Transverse colon (tissue), 4 donors: ENCODE results near the gene RIPOR3. TPM values are rescaled to one million over a fixed set of nuclear protein-coding genes. Genes with fewer than 3 reads are reported as not detected.

Experiments used
- DNase-seq: peaks from one replicate; pipeline ENCODE4 v3.0.0-alpha.2; 2019
- H3K27ac ChIP-seq, 4 donors: fragments of 200-600 bp; sonication (generic); 2 replicates each; pipeline ENCODE4 v1.5.1; 2016 to 2018; ENCODE audit warnings: inconsistent platforms in 4 of 4
- H3K27me3 ChIP-seq: fragments of 200-600 bp; sonication (generic); 2 replicates; pipeline ENCODE4 v1.5.1; 2017; ENCODE audit warnings: inconsistent platforms
- H3K36me3 ChIP-seq, 4 donors: fragments of 200-600 bp; sonication (generic); 2 replicates each; pipeline ENCODE4 v1.5.1; 2017 to 2019; ENCODE audit warnings: inconsistent platforms in 4 of 4
- H3K4me1 ChIP-seq, 4 donors: fragments of 200-600 bp; sonication (generic); 2 replicates each; pipeline ENCODE4 v1.5.1; 2017 to 2020; ENCODE audit warnings: inconsistent platforms in 4 of 4
- H3K4me3 ChIP-seq, 4 donors: fragments of 200-600 bp; sonication (generic); 1 replicate in 1 of 4; 2 replicates in 3 of 4; pipeline versions ENCODE4 v1.5.1 to v1.6.1; 2017 to 2019; ENCODE audit warnings: inconsistent platforms in 4 of 4
- H3K9me3 ChIP-seq, 2 donors: fragments of 200-600 bp; sonication (generic); 2 replicates each; pipeline ENCODE4 v1.5.1; 2017 to 2019; ENCODE audit warnings: inconsistent platforms in 2 of 2
- EP300 ChIP-seq: sonication (generic); formaldehyde crosslinking; IDR thresholded peaks from one replicate; pipeline ENCODE4 v1.6.1; 2017; ENCODE audit warnings: antibody characterized with exemption, low read depth
- POLR2A ChIP-seq: fragments of 450-650 bp; IDR thresholded peaks from one replicate; pipeline ENCODE4 v1.6.1; 2016; ENCODE audit warnings: antibody characterized with exemption, mild to moderate bottlenecking, moderate library complexity
- POLR2AphosphoS5 ChIP-seq, 3 donors: sonication (generic); formaldehyde crosslinking; IDR thresholded peaks; one replicate each; pipeline ENCODE4 v1.6.1; 2016; ENCODE audit warnings: antibody characterized with exemption in 3 of 3
- WGBS, 2 donors: methylation state at CpG; one replicate each; pipeline ENCODE4 v1.1.5; 2018; ENCODE audit warnings: low coverage in 1 of 2; 5-methylcytosine and 5-hydroxymethylcytosine counted together
- in situ Hi-C, 4 donors: fragments of 200-750 bp; cut with MboI; loops; one replicate each; pipeline versions ENCODE4 v1.15.0 to v1.15.1; 2017; ENCODE audit warnings: low sequenced_read_pairs in 3 of 4, low pct_ligation_motif_present in 1 of 4, low pct_unique_long_range_greater_than_20kb in 1 of 4
- intact Hi-C: fragments of 100-400 bp; cut with DNase I; formaldehyde crosslinking; loops from one replicate; pipeline ENCODE4 v1.15.1; 2023; ENCODE audit warnings: low total_unique reads
- total RNA-seq, 4 donors: library from RNA; depleted of rRNA; stranded (reverse); fragments of >200 nt; gene quantifications; one replicate each; pipeline ENCODE4 v1.1.0, GENCODE V29; 2016
- TF ChIP-seq, protein P1 (sequence below), 5 experiments: fragments of 200-600 bp in 3 of 5; fragments of 450-650 bp in 2 of 5; sonication (generic) in 3 of 5; IDR thresholded peaks; 1 replicate in 2 of 5; 2 replicates in 3 of 5; pipeline ENCODE4 v1.5.1; 2016 to 2017; ENCODE audit warnings: antibody characterized with exemption in 5 of 5, inconsistent platforms in 3 of 5, mild to moderate bottlenecking in 2 of 5, moderate library complexity in 1 of 5

The RIPOR3 gene
- total RNA-seq, 4 donors from 2014 or later, result 4.6 to 15.7 (median 8.7) TPM

DNA sequence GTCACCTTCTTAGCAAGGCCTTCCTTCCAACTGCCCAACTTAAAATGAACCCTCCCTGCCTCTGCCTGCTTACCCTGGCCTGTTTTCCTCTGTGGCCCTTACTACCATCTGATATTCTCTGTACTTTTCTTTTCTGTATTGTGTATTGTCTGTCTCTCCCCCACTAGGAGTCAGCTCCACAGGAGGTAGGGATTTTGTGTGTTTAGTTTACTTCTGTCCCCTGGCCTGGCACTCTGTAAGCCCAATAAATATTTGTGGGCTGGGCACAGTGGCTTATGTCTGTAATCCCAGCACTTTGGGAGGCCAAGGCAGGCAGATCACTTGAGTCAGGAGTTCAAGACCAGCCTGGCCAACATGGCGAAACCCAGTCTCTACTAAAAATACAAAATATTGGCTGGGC is 72.8 kb downstream of the RIPOR3 start:
- Histone ChIP-seq H3K4me3 (no peak overlapping the region), H3K9me3 (no peaks in the 10 kb centered on the region), H3K36me3 (no peaks in the 10 kb centered on the region), H3K27ac (no peak overlapping the region), H3K27me3 (no peaks in the 10 kb centered on the region), H3K4me1 (no peaks in the 10 kb centered on the region)
- in situ Hi-C loops, result no loop called here
- intact Hi-C loops, result no loop called here
- TF ChIP-seq, protein P1, sequence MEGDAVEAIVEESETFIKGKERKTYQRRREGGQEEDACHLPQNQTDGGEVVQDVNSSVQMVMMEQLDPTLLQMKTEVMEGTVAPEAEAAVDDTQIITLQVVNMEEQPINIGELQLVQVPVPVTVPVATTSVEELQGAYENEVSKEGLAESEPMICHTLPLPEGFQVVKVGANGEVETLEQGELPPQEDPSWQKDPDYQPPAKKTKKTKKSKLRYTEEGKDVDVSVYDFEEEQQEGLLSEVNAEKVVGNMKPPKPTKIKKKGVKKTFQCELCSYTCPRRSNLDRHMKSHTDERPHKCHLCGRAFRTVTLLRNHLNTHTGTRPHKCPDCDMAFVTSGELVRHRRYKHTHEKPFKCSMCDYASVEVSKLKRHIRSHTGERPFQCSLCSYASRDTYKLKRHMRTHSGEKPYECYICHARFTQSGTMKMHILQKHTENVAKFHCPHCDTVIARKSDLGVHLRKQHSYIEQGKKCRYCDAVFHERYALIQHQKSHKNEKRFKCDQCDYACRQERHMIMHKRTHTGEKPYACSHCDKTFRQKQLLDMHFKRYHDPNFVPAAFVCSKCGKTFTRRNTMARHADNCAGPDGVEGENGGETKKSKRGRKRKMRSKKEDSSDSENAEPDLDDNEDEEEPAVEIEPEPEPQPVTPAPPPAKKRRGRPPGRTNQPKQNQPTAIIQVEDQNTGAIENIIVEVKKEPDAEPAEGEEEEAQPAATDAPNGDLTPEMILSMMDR (IDR thresholded peaks at IDR 0.05), result no peak
- no peak for TF ChIP-seq EP300
- no peak for TF ChIP-seq POLR2AphosphoS5 (IDR thresholded peaks at IDR 0.05)
- no peak for TF ChIP-seq POLR2A
- no peak for DNase-seq
- WGBS, 2 donors, result 93% methylated on average over 1 of the region's 1 CpG; no CpG with 5 or more reads in 1 of the 2 donors

DNA sequence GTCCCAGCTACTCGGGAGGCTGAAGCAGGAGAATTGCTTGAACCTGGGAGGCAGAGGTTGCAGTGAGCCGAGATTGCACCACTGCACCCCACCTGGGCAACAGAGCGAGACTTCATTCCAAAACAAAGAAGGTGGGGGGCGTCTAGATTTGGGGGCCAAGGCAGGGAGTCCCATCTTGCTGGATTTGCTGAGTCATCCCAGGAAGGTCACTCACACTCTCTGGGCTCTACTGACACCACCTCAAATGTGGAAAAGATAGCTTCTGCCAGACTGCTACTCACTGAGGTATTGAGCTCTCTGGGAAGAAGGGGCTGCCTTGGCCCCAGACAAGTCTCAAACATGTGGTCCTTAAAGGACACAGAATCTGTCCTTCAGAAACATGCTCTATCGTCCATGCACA is 74.3 kb downstream of the RIPOR3 start:
- WGBS, 2 donors, result 89% methylated on average over 5 of the region's 5 CpGs; no CpG with 5 or more reads in 1 of the 2 donors
- in situ Hi-C loops, result no loop called here
- H3K36me3 ChIP-seq, result no peaks in the 10 kb centered on the region

DNA sequence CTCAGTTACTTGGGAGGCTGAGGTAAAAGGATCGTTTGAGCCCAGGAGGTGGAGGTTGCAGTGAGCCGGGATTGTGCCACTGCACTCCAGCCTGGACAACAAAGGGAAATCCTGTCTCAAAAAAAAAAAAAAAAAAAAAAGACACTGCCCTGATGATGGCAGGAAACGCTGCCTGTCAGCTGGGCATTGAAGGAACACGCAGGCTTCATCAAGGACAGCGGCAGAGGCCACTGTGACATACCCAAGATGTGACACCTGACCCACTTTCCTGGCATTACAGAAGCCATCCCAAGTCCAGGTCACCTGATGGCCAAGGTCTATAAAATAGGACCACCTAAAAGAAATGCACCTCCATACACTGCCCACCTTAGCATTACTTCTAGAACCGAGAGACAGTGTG is 75.9 kb downstream of the RIPOR3 start:
- Histone ChIP-seq H3K9me3 (no peaks in the 10 kb centered on the region), H3K4me1 (no peaks in the 10 kb centered on the region), H3K36me3 (no peaks in the 10 kb centered on the region), H3K27ac (no peak overlapping the region), H3K27me3 (no peaks in the 10 kb centered on the region), H3K4me3 (no peak overlapping the region)
- in situ Hi-C loops (no loop called here), intact Hi-C loops (no loop called here)
- 86 to 94% methylated on average over 2 to 6 of the region's 6 CpGs for WGBS, 2 donors
- no peak for DNase-seq
- TF ChIP-seq, protein P1 (IDR thresholded peaks at IDR 0.05), result no peak
- TF ChIP-seq EP300 (no peak), POLR2A (no peak), POLR2AphosphoS5 (IDR thresholded peaks at IDR 0.05) (no peak)

More for the DNA sequence above, 74.3 kb downstream of the RIPOR3 start:
- TF ChIP-seq EP300 (no peak), POLR2A (no peak), POLR2AphosphoS5 (IDR thresholded peaks at IDR 0.05) (no peak)
- TF ChIP-seq, protein P1 (IDR thresholded peaks at IDR 0.05), result no peak
- Histone ChIP-seq H3K9me3 (no peaks in the 10 kb centered on the region), H3K4me3 (no peak overlapping the region), H3K27ac (no peak overlapping the region), H3K4me1 (no peaks in the 10 kb centered on the region), H3K27me3 (no peaks in the 10 kb centered on the region)
- intact Hi-C loops, result no loop called here
- DNase-seq, result no peak

DNA sequence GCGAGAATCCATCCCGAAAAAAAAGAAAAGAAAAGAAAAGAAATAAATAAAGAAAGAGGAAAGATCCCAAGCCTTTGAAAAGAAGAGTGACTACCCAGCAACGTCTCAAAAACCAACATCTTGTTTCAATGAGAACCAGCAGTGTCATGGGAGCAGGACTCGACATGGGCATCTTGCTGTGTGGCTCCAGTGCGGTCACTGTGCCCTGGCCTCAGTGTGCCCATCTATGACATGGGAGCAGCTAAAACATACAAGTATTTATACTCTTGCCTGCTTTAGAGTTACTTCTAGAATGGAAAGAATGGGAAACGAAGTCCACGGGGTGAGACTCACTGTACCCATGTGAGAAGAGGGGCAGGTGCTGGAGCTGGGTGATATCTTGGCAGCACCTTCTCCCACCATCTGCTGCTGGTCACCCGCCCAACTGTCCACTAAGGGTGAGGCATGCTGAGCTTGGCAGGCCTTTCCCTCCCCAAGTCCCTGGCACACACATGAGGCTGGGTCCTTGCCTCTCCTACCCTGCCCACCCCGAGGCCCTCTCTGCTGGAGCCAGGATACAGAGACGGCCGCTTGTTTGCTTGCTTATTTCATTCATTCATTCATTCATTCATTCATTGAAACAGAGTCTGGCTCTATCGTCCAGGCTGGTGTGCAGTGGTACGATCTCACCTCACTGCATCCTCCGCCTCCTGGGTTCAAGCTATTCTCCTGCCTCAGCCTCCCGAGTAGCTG is 77.7 kb downstream of the RIPOR3 start:
- Histone ChIP-seq H3K36me3 (no peaks in the 10 kb centered on the region), H3K4me3 (no peak overlapping the region), H3K4me1 (no peaks in the 10 kb centered on the region), H3K27ac (no peak overlapping the region), H3K27me3 (no peaks in the 10 kb centered on the region), H3K9me3 (no peaks in the 10 kb centered on the region)
- 85 to 87% methylated on average over 4 to 15 of the region's 15 CpGs for WGBS, 2 donors
- intact Hi-C loops (no loop called here), in situ Hi-C loops (no loop called here)
- TF ChIP-seq POLR2AphosphoS5 (IDR thresholded peaks at IDR 0.05) (no peak), POLR2A (no peak), EP300 (no peak)
- TF ChIP-seq, protein P1 (IDR thresholded peaks at IDR 0.05), result no peak
- no peak for DNase-seq
